Activated naive CD4-positive, alpha-beta T cell treated with anti-CD3 and anti-CD28 coated beads, Interleukin-2, amount 10 ng/mL, durations not matched to agents 7 days and 5 days (primary cell): ENCODE measurements around the gene LRFN2.

Experiments used
- CTCF ChIA-PET: fragments of 350-600 bp; sonication (Branson Sonifier 250); formaldehyde crosslinking; loops from one replicate; lab custom pipeline; 2021; ENCODE audit warnings: antibody characterized with exemption; lab: Charles Lee
- DNase-seq: peaks from one replicate; pipeline ENCODE4 v3.0.0-alpha.2; 2020
- H3K27ac Mint-ChIP-seq: one replicate; pipeline ENCODE4 v1.8.0; 2021; ENCODE audit warnings: mild to moderate bottlenecking, moderate library complexity, mixed read lengths
- H3K27me3 Mint-ChIP-seq: one replicate; pipeline ENCODE4 v1.8.0; 2021; ENCODE audit warnings: mild to moderate bottlenecking, mixed read lengths
- H3K36me3 Mint-ChIP-seq: one replicate; pipeline ENCODE4 v1.8.0; 2021; ENCODE audit warnings: mixed read lengths
- H3K4me1 Mint-ChIP-seq: one replicate; pipeline ENCODE4 v1.8.0; 2021; ENCODE audit warnings: mixed read lengths
- H3K4me3 Mint-ChIP-seq: one replicate; pipeline ENCODE4 v1.8.0; 2021; ENCODE audit warnings: mild to moderate bottlenecking, moderate library complexity, mixed read lengths
- H3K9me3 Mint-ChIP-seq: one replicate; pipeline ENCODE4 v1.8.0; 2021; ENCODE audit warnings: mixed read lengths

The LRFN2 gene

DNA sequence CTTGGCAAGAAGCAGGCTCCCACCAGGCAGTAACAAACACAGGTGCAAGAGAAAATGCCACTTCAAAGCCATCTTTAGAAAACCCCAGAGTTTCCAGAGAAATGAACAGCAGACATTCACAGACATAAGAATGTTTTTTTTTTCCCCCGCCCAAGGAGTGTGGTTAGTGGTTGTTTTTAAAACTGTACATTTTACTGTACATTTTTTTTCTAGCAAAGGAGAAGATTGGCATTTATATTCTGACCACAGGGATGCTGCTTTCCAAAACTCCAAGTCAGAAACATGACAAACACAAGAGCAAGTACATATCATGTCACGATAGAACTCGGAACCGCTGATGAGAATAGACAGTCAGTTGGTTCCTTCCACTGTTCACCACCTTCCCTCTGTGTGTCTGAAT is 197.9 kb downstream of the LRFN2 start:
- Mint-ChIP-seq H3K36me3 (peaks cover 1% of the 10 kb centered on the region), H3K9me3 (no peaks in the 10 kb centered on the region), H3K27ac (peak overlapping the region; percentile 89), H3K27me3 (peaks cover 32% of the 10 kb centered on the region), H3K4me3 (peak overlapping the region; percentile 51), H3K4me1 (peaks cover 68% of the 10 kb centered on the region)
- DNase-seq: no peak
- CTCF ChIA-PET: no interaction called here

DNA sequence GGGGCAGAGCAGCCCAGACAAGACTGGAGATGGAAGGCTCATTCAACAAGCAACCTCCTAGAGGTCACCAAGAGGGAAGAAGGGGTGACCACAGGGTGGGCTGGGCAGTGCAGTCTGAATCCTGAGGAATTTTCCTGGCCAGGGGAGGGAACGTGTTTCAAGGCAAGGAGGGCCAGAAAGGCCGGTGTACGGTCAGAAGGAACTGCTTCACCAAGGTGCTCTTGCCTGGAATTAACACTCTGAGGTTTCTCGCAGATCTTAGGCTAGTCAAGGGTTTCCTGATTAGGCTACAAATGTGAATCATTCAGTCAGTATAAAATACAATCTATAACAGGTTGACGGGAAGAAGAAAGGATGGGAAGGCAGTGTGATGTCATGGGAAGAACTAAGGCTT is 199.3 kb downstream of the LRFN2 start:
- CTCF ChIA-PET: no interaction called here

DNA sequence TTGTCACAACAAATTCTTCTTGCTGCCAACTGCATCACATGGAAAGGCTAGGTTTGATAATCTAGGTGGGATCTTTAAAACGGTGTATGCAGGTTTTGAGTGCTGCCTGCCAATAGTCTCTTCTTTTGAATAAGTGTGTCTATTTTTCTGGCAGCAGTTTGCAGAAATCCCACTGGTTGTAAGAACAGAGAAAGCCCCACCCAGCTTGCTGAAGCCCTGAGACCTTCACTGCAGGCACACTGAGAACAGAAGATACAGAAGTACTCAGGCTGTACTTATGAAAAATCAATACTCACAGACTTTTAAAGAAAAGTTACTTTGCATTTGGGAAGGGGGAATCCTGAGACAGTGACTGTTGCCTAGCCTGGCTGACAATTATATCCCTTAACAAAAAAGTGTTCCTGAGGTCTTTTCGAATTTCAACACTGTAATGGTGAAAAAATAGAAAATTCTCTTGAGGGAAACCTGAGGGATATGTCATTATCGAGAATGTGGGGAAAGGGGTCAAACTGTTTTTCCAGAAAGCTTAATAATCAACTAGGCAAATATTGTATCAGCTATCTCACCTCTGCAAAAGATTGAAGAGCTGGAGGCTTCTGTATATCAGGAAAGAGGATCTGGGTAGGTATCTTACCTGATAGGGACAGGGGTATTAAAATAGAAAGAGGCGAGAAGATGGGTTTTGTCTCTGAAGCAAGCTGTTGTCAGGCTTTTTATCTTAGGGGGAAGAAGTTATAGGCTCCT is 199.9 kb downstream of the LRFN2 start:
- no peaks in the 10 kb centered on the region for H3K9me3 Mint-ChIP-seq
- H3K27me3 Mint-ChIP-seq: peaks cover 39% of the 10 kb centered on the region
- peaks cover 63% of the 10 kb centered on the region for H3K4me1 Mint-ChIP-seq
- peaks cover 1% of the 10 kb centered on the region for H3K36me3 Mint-ChIP-seq
- H3K27ac Mint-ChIP-seq: peak overlapping the region; percentile 56
- CTCF ChIA-PET: no interaction called here
- H3K4me3 Mint-ChIP-seq: peak overlapping the region; percentile 9
- DNase-seq: peak; percentile 29

More for the DNA sequence above, 199.3 kb downstream of the LRFN2 start:
- Mint-ChIP-seq H3K4me1 (peaks cover 64% of the 10 kb centered on the region), H3K9me3 (no peaks in the 10 kb centered on the region), H3K4me3 (no peak overlapping the region), H3K27ac (peak overlapping the region; percentile 56), H3K27me3 (peaks cover 38% of the 10 kb centered on the region), H3K36me3 (peaks cover 1% of the 10 kb centered on the region)
- no peak for DNase-seq

DNA sequence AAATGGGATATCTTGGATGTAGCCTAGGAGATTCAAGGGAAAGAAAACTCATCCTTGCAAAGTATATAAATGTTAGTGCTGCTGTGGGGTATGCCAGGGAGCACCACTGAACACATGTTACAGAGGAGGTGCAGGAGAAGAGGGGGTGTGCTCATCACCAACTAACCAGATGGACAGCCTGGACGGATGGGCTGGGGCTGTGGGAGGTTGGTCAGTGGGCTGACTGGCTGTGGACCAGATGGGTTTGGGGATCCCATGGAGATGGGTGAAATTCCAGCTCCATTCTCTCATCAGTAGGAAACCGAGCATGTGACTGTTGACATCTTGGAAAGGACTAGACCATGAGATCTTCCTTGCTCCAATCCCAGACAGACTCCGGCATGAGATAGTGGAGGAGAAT is 201.0 kb downstream of the LRFN2 start:
- H3K36me3 Mint-ChIP-seq: peaks cover 1% of the 10 kb centered on the region
- no peak overlapping the region for H3K4me3 Mint-ChIP-seq
- peaks cover 57% of the 10 kb centered on the region for H3K4me1 Mint-ChIP-seq
- CTCF ChIA-PET: no interaction called here
- no peaks in the 10 kb centered on the region for H3K9me3 Mint-ChIP-seq
- no peak overlapping the region for H3K27ac Mint-ChIP-seq
- peaks cover 38% of the 10 kb centered on the region for H3K27me3 Mint-ChIP-seq
- no peak for DNase-seq

DNA sequence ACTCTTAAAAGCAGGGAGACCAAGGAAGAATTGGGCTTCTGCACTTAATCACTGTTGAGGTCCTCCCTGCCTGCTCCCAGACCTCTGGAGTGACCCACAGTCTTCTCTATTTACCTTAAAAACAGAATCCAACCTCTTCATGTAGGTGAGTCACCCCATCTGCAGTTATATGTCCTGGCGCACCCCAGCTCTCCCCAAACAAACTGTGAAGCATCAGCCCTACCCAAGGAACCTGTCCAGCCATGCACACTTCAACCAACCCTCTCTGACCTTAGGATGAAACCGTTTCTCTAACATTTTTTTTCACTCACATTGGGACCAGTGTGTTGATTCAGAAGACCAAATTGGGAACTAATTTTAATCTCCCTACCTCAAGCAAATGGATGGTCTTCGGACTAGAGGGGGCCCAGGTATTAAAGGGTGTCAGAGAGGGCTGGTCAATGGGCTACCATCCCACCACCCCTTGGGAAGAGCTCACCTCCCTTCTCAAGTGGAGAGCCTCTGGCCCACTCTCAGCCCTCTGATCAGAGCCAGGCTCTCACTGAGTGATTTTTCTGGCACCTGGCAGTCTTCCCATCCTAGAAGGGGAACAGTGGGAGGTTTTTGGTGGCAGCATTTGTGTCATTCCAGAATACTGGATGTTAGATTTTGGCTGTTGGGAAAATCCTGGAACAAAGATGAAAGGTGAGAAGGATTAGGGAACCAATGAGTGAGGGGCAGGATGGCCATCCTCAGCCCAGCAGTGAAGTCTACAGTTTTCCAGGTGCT is 203.6 kb downstream of the LRFN2 start:
- CTCF ChIA-PET: interaction anchor here (1.0 kb wide), 1 partner anchor 11 kb away, joined by 3 read pairs; no protein-coding TSS in a partner anchor
- no peak overlapping the region for H3K27ac Mint-ChIP-seq
- peaks cover 1% of the 10 kb centered on the region for H3K36me3 Mint-ChIP-seq
- DNase-seq: no peak
- no peak overlapping the region for H3K4me3 Mint-ChIP-seq
- peaks cover 33% of the 10 kb centered on the region for H3K27me3 Mint-ChIP-seq
- peaks cover 31% of the 10 kb centered on the region for H3K4me1 Mint-ChIP-seq
- H3K9me3 Mint-ChIP-seq: peaks cover 3% of the 10 kb centered on the region

DNA sequence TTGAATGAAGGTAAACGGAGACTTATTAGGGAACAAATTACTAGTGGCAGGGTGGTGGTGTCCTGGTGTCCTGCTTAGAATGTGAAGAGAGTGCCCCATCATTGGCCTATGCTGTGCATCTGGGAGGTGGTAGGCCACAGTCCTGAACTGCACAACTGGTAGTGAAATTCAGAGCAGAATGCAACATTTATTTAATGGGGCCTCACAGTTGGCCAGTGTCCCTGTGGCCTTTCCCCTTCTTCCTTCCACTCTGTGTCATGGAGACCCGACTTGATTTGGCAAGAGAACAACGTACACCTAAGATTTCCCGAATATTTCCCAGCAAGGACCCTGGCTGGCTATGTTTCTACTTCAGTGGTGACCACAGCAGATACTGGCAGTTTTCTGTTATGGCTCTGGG is 206.9 kb downstream of the LRFN2 start:
- no peak overlapping the region for H3K27ac Mint-ChIP-seq

DNA sequence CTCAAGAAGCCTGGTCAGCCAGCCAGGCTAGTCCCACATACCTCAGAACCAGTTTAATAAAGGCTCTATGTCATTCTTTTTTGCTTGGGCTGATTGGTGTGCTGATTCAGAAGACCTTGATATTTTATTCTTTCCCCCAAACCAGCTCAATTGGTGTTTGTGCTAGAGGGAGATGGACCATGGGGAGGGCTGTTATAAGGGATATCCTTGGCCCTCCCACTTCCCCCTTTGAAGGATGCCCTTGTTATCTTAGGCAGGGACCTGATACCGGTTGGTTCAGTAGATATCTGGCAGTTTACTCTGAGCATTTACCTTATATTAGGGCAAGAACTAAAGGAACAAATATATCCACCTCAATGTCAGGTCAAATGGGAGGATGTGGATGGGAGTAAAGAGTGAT is 207.4 kb downstream of the LRFN2 start:
- no peak overlapping the region for H3K4me3 Mint-ChIP-seq
- peaks cover 1% of the 10 kb centered on the region for H3K36me3 Mint-ChIP-seq
- peaks cover under 1% of the 10 kb centered on the region for H3K4me1 Mint-ChIP-seq
- H3K9me3 Mint-ChIP-seq: peaks cover 3% of the 10 kb centered on the region
- no peak for DNase-seq
- no peak overlapping the region for H3K27ac Mint-ChIP-seq
- CTCF ChIA-PET: no interaction called here
- H3K27me3 Mint-ChIP-seq: peaks cover 25% of the 10 kb centered on the region

More for the DNA sequence above, 206.9 kb downstream of the LRFN2 start:
- H3K9me3 Mint-ChIP-seq: peaks cover 3% of the 10 kb centered on the region
- CTCF ChIA-PET: no interaction called here
- peaks cover 2% of the 10 kb centered on the region for H3K36me3 Mint-ChIP-seq
- H3K4me1 Mint-ChIP-seq: peaks cover 2% of the 10 kb centered on the region
- H3K27me3 Mint-ChIP-seq: peaks cover 29% of the 10 kb centered on the region
- DNase-seq: no peak
- no peak overlapping the region for H3K4me3 Mint-ChIP-seq

DNA sequence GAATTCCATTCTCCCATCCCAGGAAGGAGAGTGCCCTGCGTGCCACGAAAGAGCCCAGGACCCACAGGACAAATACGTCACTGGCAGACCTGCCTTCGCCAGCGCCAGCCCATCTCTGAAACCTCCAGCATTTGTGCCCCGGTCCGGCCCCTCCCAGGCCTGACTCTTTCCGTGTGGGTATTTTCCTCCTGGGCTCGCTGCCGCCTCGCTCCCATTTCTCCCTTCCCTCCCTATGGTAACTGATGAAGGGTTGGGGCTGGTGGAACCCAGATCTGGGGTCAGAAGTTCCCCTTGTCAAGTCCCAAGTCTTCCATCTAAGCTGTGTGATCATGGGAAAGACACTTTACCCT is 208.5 kb downstream of the LRFN2 start:
- CTCF ChIA-PET: no interaction called here
- Mint-ChIP-seq H3K4me3 (no peak overlapping the region), H3K9me3 (peaks cover 3% of the 10 kb centered on the region), H3K4me1 (no peaks in the 10 kb centered on the region), H3K27ac (no peak overlapping the region), H3K27me3 (peaks cover 19% of the 10 kb centered on the region), H3K36me3 (peaks cover 1% of the 10 kb centered on the region)
- DNase-seq: no peak

DNA sequence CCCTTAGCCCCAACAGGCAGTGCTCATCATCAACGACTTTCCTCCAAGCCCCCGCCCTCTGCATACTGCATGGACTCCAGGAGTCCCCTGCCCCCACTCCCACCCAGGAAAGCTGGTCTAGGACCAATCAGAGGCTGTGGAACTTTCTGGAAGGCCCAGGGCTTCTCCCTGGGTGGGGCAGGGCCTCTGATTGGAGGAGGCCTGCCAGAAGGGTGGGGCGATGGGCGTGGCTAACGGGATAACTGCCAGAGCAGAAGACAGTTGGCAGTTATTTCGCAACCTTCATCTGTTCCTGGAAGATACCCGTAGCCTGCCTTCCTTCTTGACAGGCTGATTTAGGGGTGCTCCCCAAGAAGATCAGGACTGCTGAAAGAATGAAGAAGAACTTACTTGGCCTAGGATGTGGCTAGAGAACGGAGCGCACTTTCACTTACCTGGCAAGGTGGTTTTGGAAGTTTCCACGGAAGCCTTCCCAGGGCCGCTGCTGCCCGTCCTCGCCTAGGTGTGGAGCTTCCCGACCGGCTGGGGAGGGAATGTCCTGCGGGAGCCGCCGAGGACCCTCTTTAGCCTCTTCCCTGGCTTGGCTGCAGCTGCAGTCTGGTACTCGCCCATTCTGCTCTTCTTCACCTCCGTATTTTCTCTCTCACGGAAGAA is 209.0 kb downstream of the LRFN2 start:
- no peak for DNase-seq
- Mint-ChIP-seq H3K36me3 (peaks cover 1% of the 10 kb centered on the region), H3K27ac (no peak overlapping the region), H3K9me3 (peaks cover 3% of the 10 kb centered on the region), H3K27me3 (peaks cover 15% of the 10 kb centered on the region), H3K4me3 (no peak overlapping the region), H3K4me1 (no peaks in the 10 kb centered on the region)
- CTCF ChIA-PET: no interaction called here

DNA sequence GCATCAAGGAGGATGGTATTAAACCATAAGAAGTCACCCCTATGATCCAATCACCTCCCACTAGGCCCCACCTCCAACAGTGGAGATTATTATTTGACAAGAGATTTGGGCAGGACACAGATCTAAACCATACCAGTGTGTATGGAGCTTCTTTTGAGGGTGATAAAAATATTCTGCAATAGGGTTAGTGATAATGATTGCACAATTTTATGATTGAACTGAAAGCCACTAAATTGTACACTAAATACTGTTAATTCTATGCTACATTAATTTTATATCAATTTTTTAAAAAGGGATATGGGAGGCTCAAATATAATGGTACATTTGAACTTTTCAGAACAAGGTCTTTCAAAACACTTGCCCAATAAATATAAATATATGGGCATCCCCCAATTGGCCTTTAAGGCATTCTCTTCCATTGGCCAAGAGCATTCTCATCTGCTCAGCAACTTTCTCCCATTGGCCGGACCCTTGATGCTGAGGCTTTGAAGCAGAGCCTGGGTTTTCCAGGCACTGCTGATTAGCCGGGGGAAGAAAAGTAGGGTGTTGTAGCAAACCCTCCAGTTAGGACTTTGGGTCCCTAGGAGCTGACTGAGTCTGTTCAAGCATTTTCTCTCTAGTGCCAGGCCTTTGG is 209.9 kb downstream of the LRFN2 start:
- CTCF ChIA-PET: no interaction called here
- Mint-ChIP-seq H3K27me3 (peaks cover 12% of the 10 kb centered on the region), H3K27ac (no peak overlapping the region), H3K4me1 (no peaks in the 10 kb centered on the region), H3K9me3 (peaks cover 5% of the 10 kb centered on the region), H3K4me3 (no peak overlapping the region), H3K36me3 (peaks cover 2% of the 10 kb centered on the region)
- no peak for DNase-seq

DNA sequence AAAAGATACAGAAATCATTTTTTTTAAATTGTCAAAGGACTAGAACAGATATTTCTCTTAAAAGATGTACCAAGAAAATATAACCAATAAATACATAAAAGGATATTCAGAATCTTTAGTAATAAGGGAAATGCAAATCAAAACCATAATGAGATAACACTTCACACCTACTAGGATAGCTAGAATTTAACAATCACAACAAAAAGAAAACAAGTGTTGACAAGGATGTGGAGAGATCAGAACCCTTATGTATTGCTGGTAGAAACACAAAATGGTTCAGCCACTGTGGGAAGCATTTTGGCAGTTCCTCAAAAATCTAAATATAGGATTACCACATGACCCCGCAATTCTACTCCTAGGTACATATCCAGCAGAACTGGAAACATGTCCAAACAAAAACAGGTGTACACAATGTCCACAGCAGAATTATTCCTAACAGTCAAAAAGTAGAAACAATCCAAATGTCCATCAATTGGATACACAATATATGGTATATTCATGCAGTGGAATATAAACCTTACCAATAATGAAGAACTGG is 211.0 kb downstream of the LRFN2 start:
- no peak for DNase-seq
- H3K27ac Mint-ChIP-seq: no peak overlapping the region
- no peak overlapping the region for H3K4me3 Mint-ChIP-seq
- CTCF ChIA-PET: no interaction called here
- H3K4me1 Mint-ChIP-seq: peaks cover 10% of the 10 kb centered on the region
- H3K27me3 Mint-ChIP-seq: peaks cover 12% of the 10 kb centered on the region
- peaks cover 13% of the 10 kb centered on the region for H3K9me3 Mint-ChIP-seq
- H3K36me3 Mint-ChIP-seq: peaks cover 9% of the 10 kb centered on the region

DNA sequence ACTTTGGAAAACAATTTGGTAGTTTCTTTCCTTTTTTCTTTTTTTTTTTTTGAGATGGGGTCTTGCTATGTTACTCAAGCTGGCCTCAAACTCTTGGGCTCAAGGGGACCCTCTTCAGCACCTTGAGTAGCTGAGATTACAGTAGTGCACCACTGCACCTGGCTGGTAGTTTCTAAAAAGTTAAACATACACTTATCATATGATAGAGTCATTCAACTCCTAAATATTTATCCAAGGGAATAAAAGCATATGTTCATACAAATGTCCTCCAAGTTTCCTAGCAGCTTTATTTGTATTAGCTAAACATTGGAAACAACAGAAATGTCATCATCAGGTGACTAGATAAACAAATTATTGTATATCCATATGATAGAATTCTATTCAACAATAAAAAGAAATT is 213.9 kb downstream of the LRFN2 start:
- H3K4me3 Mint-ChIP-seq: no peak overlapping the region
- CTCF ChIA-PET: no interaction called here
- H3K27ac Mint-ChIP-seq: no peak overlapping the region
- peaks cover 32% of the 10 kb centered on the region for H3K4me1 Mint-ChIP-seq
- H3K27me3 Mint-ChIP-seq: peaks cover 3% of the 10 kb centered on the region
- peaks cover 15% of the 10 kb centered on the region for H3K9me3 Mint-ChIP-seq
- H3K36me3 Mint-ChIP-seq: peaks cover 23% of the 10 kb centered on the region
- no peak for DNase-seq

DNA sequence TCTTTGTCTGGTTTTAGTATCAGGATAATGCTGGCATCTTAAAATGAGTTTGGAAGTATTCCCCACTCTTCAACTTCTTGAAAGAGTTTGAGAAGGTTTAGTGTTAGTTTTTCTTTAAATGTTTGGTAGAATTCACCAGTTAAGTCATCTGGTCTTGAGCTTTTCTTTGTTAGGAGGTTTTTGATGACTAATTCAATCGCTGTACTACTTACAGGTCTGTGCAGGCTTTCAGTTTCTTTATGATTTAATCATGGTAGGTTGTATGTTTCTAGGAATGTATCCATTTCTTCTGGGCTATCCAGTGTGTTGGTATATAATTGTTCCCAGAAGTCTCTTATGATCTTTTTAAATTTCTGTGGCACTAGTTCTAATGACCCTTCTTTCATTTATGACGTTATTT is 215.5 kb downstream of the LRFN2 start:
- Mint-ChIP-seq H3K4me1 (peaks cover 36% of the 10 kb centered on the region), H3K36me3 (peaks cover 28% of the 10 kb centered on the region), H3K27me3 (peaks cover 3% of the 10 kb centered on the region), H3K9me3 (peaks cover 26% of the 10 kb centered on the region), H3K4me3 (no peak overlapping the region), H3K27ac (peak overlapping the region; percentile 82)
- CTCF ChIA-PET: interaction anchor here (1.4 kb wide), 1 partner anchor 13 kb away, joined by 3 read pairs; no protein-coding TSS in a partner anchor
- DNase-seq: no peak

DNA sequence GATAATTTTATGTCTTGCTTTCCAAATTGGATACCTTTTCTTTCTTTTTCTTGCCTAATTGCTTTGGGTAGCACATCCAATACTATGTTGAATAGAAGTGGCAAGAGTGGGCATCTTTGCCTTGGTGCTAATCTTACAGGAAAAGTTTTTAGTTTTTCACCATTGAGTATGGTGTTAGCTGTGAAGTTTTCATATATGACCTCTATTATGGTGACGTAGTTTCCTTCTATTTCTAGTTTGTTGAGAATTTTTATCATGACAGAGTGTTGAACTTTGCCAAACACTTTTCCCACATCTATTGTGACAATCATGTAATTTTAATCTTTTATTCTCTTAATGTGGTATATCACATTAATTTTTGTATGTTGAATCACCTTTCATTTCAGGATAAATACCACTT is 216.1 kb downstream of the LRFN2 start:
- Mint-ChIP-seq H3K4me3 (no peak overlapping the region), H3K4me1 (peaks cover 36% of the 10 kb centered on the region), H3K36me3 (peaks cover 27% of the 10 kb centered on the region), H3K27me3 (peaks cover 3% of the 10 kb centered on the region), H3K27ac (no peak overlapping the region), H3K9me3 (peaks cover 29% of the 10 kb centered on the region)
- no peak for DNase-seq
- CTCF ChIA-PET: no interaction called here
